ENCODE measurements around the gene YAF2. TPM values are rescaled to one million over a fixed set of nuclear protein-coding genes. Genes with fewer than 3 reads are reported as not detected.

Gene YAF2
- total RNA-seq, 4 donors from 2014 or later: 16.5 to 42.3 (median 25.3) TPM

- H3K4me1 ChIP-seq: peaks cover 0 to 13% (median 7%) of the 10 kb centered on the region in 3 donors
- H3K4me3 ChIP-seq: no peak overlapping the region
- no peaks in the 10 kb centered on the region for H3K9me3 ChIP-seq
- H3K27ac ChIP-seq: no peak overlapping the region
- TF ChIP-seq POLR2A (IDR thresholded peaks at IDR 0.05) (no peak), POLR2AphosphoS5 (IDR thresholded peaks at IDR 0.05) (no peak)
- TF ChIP-seq, protein P1, sequence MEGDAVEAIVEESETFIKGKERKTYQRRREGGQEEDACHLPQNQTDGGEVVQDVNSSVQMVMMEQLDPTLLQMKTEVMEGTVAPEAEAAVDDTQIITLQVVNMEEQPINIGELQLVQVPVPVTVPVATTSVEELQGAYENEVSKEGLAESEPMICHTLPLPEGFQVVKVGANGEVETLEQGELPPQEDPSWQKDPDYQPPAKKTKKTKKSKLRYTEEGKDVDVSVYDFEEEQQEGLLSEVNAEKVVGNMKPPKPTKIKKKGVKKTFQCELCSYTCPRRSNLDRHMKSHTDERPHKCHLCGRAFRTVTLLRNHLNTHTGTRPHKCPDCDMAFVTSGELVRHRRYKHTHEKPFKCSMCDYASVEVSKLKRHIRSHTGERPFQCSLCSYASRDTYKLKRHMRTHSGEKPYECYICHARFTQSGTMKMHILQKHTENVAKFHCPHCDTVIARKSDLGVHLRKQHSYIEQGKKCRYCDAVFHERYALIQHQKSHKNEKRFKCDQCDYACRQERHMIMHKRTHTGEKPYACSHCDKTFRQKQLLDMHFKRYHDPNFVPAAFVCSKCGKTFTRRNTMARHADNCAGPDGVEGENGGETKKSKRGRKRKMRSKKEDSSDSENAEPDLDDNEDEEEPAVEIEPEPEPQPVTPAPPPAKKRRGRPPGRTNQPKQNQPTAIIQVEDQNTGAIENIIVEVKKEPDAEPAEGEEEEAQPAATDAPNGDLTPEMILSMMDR (IDR thresholded peaks at IDR 0.05): no peak
- peaks cover 0 to 20% of the 10 kb centered on the region in 2 donors for H3K36me3 ChIP-seq
- no peaks in the 10 kb centered on the region for H3K27me3 ChIP-seq
- WGBS, 2 donors (ENCODE audit: low coverage in 1 of 2): 40 to 86% methylated on average over 1 to 2 of the region's 2 CpGs
- ATAC-seq: no peak
These were observed 25.0 kb downstream of the YAF2 start for GRCh38 chr12:42213023-42213422.

GRCh38 chr12:42208574-42208973 lies 29.5 kb downstream of the YAF2 start:
- 87 to 100% methylated on average over 2 of the region's 2 CpGs for WGBS, 2 donors (ENCODE audit: low coverage in 1 of 2)
- no peak for ATAC-seq
- TF ChIP-seq POLR2A (IDR thresholded peaks at IDR 0.05) (no peak), POLR2AphosphoS5 (IDR thresholded peaks at IDR 0.05) (no peak), EP300 (IDR thresholded peaks at IDR 0.05) (no peak)
- TF ChIP-seq, protein P1 (IDR thresholded peaks at IDR 0.05): no peak
- H3K4me3 ChIP-seq: no peak overlapping the region
- H3K27ac ChIP-seq: no peak overlapping the region
- peaks cover 0 to under 1% (median 0%) of the 10 kb centered on the region in 3 donors for H3K4me1 ChIP-seq
- no peaks in the 10 kb centered on the region for H3K27me3 ChIP-seq
- H3K9me3 ChIP-seq: no peaks in the 10 kb centered on the region
- H3K36me3 ChIP-seq: peaks cover 0 to 27% of the 10 kb centered on the region in 2 donors

DNA sequence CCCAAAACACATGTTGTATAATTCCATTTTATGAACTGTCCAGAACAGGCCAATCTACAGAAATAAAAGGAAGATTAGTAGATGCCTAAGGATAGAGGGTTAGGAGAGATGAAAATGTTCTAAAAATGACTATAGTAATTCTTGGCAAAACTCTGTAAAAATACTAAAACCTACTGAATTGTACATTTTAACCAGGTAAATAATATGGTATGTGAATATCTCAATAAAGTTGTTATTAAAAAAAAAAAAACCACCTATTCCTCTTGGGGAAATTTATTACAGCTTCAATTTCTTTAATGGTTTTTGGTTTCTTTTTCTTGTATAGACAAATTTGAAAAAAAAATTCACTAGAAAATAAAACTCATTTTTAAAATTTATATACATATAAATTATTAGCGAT lies 33.2 kb downstream of the YAF2 start:
- Histone ChIP-seq H3K27ac (no peak overlapping the region), H3K4me3 (no peak overlapping the region), H3K36me3 (peaks cover 0 to 23% of the 10 kb centered on the region in 2 donors), H3K9me3 (no peaks in the 10 kb centered on the region), H3K4me1 (no peaks in the 10 kb centered on the region), H3K27me3 (no peaks in the 10 kb centered on the region)
- no peak for TF ChIP-seq POLR2A (IDR thresholded peaks at IDR 0.05)
- TF ChIP-seq EP300 (IDR thresholded peaks at IDR 0.05): no peak
- TF ChIP-seq, protein P1 (IDR thresholded peaks at IDR 0.05): no peak
- TF ChIP-seq POLR2AphosphoS5 (IDR thresholded peaks at IDR 0.05): no peak
- ATAC-seq: no peak
- WGBS, 2 donors (ENCODE audit: low coverage in 1 of 2): 92 to 100% methylated on average over 1 of the region's 1 CpG

- H3K9me3 ChIP-seq: no peaks in the 10 kb centered on the region
- no peak overlapping the region for H3K4me3 ChIP-seq
- TF ChIP-seq EP300 (IDR thresholded peaks at IDR 0.05) (no peak), POLR2AphosphoS5 (IDR thresholded peaks at IDR 0.05) (no peak), POLR2A (IDR thresholded peaks at IDR 0.05) (no peak)
- TF ChIP-seq, protein P1 (IDR thresholded peaks at IDR 0.05): no peak
- H3K27me3 ChIP-seq: no peaks in the 10 kb centered on the region
- WGBS, 2 donors (ENCODE audit: low coverage in 1 of 2): 86 to 100% methylated on average over 1 of the region's 1 CpG
- H3K27ac ChIP-seq: no peak overlapping the region
- no peaks in the 10 kb centered on the region for H3K4me1 ChIP-seq
- ATAC-seq: no peak
- peaks cover 0 to 19% of the 10 kb centered on the region in 2 donors for H3K36me3 ChIP-seq
These were observed 33.7 kb downstream of the YAF2 start for GRCh38 chr12:42204362-42204761.

- no peaks in the 10 kb centered on the region for H3K27me3 ChIP-seq
- H3K4me3 ChIP-seq: no peak overlapping the region
- no peak overlapping the region for H3K27ac ChIP-seq
- TF ChIP-seq POLR2A (IDR thresholded peaks at IDR 0.05): no peak
- H3K4me1 ChIP-seq: no peaks in the 10 kb centered on the region
- ATAC-seq: no peak
- peaks cover 0 to 34% of the 10 kb centered on the region in 2 donors for H3K36me3 ChIP-seq
- 70 to 100% methylated on average over 2 of the region's 2 CpGs for WGBS, 2 donors (ENCODE audit: low coverage in 1 of 2)
- H3K9me3 ChIP-seq: no peaks in the 10 kb centered on the region
These were observed 37.0 kb downstream of the YAF2 start for GRCh38 chr12:42201063-42201462.
